B cell (primary cell): ENCODE data around the gene OR1I1.

Experiments used
- CTCF ChIP-seq: fragments of 200-600 bp; IDR thresholded peaks from one replicate; pipeline ENCODE4 v1.8.0; 2022; ENCODE audit warnings: antibody characterized with exemption, mild to moderate bottlenecking
- EZH2 ChIP-seq: IDR thresholded peaks from 2 replicates; pipeline ENCODE4 v1.6.1; 2012; ENCODE audit warnings: borderline replicate concordance, low read depth, mild to moderate bottlenecking, moderate library complexity, low read length; ENCODE audit not compliant: insufficient read depth, poor library complexity, severe bottlenecking

- no peak for TF ChIP-seq CTCF
- no peak for TF ChIP-seq EZH2
Measured at GRCh38 chr19:15050639-15051038, 31.4 kb upstream of the OR1I1 start.
